Measurements from ENCODE around the gene SLC39A6. TPM values are rescaled to one million over a fixed set of nuclear protein-coding genes. Genes with fewer than 3 reads are reported as not detected.

Gene SLC39A6
- polyA plus RNA-seq, 1 of the 3 experiments (the other 2 are of a cell fraction) = 67.4 TPM

- CTCF ChIA-PET = no interaction called here
Observed at GRCh38 chr18:36160959-36161371, 31.8 kb upstream of the SLC39A6 start.

More at GRCh38 chr18:36160959-36161371, 31.8 kb upstream of the SLC39A6 start:
- H3K27me3 ChIP-seq (ENCODE audit: insufficient read depth) = no peaks in the 10 kb centered on the region
- peaks cover 3 to 18% of the 10 kb centered on the region in 2 experiments; a peak in 3 of 4 replicates for H3K4me1 ChIP-seq (ENCODE audit: control insufficient read depth in 1 of 2, insufficient read depth in 2 of 2, low read depth in 1 of 2, low read length in 1 of 2)
- H3K4me3 ChIP-seq (ENCODE audit: low read depth in 2 of 2, low read length in 1 of 2) = no peak overlapping the region
- no peak for DNase-seq
- H3K9me3 ChIP-seq = no peaks in the 10 kb centered on the region
- H3K36me3 ChIP-seq (replicated peaks in 1 of 2; ENCODE audit: control insufficient read depth in 1 of 2, insufficient read depth in 2 of 2, low read length in 1 of 2) = peaks cover 81 to 83% of the 10 kb centered on the region in 2 experiments
- POLR2A ChIA-PET = no interaction called here
- no peak overlapping the region for H3K4me2 ChIP-seq
- 97% methylated on average over 4 of the region's 4 CpGs for WGBS (ENCODE audit: low lambda C conversion rate)
- H4K20me1 ChIP-seq (ENCODE audit: insufficient read depth) = no peaks in the 10 kb centered on the region
- H3K9ac ChIP-seq = no peak overlapping the region
- H3F3A ChIP-seq (replicated peaks; ENCODE audit: insufficient read depth) = peaks cover 30% of the 10 kb centered on the region
- H3K27ac ChIP-seq (ENCODE audit: low read depth in 2 of 2, low read length in 1 of 2) = no peak overlapping the region
- no peaks in the 10 kb centered on the region for H3K9me2 ChIP-seq
- peaks cover 27% of the 10 kb centered on the region for H3K79me2 ChIP-seq (ENCODE audit: insufficient read depth)
- H2AFZ ChIP-seq (ENCODE audit: low read depth) = no peak overlapping the region
- no peak for TF ChIP-seq POLR2AphosphoS5 (IDR thresholded peaks at IDR 0.05; ENCODE audit: low read depth, low read length)
- TF ChIP-seq JUND (IDR thresholded peaks at IDR 0.05) = no peak
- TF ChIP-seq GATA2 (CRISPR knock-in tag; IDR thresholded peaks at IDR 0.05) = no peak
- no peak for TF ChIP-seq YY1 (IDR thresholded peaks at IDR 0.05; ENCODE audit: low read depth)
- no peak for TF ChIP-seq MEF2A (IDR thresholded peaks at IDR 0.05; ENCODE audit: borderline replicate concordance, low read depth)
- TF ChIP-seq FOXJ3 (CRISPR knock-in tag; IDR thresholded peaks at IDR 0.05) = no peak
- TF ChIP-seq, protein P1, sequence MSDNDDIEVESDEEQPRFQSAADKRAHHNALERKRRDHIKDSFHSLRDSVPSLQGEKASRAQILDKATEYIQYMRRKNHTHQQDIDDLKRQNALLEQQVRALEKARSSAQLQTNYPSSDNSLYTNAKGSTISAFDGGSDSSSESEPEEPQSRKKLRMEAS (IDR thresholded peaks at IDR 0.05; ENCODE audit: low read depth) = no peak
- no peak for TF ChIP-seq FOXM1 (IDR thresholded peaks at IDR 0.05; ENCODE audit: low read depth)
- TF ChIP-seq, protein P2, sequence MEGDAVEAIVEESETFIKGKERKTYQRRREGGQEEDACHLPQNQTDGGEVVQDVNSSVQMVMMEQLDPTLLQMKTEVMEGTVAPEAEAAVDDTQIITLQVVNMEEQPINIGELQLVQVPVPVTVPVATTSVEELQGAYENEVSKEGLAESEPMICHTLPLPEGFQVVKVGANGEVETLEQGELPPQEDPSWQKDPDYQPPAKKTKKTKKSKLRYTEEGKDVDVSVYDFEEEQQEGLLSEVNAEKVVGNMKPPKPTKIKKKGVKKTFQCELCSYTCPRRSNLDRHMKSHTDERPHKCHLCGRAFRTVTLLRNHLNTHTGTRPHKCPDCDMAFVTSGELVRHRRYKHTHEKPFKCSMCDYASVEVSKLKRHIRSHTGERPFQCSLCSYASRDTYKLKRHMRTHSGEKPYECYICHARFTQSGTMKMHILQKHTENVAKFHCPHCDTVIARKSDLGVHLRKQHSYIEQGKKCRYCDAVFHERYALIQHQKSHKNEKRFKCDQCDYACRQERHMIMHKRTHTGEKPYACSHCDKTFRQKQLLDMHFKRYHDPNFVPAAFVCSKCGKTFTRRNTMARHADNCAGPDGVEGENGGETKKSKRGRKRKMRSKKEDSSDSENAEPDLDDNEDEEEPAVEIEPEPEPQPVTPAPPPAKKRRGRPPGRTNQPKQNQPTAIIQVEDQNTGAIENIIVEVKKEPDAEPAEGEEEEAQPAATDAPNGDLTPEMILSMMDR (IDR thresholded peaks at IDR 0.05) = no peak
- no peak for TF ChIP-seq RXRA (IDR thresholded peaks at IDR 0.05; ENCODE audit: borderline replicate concordance, low read depth)
- no peak for TF ChIP-seq IRF3 (IDR thresholded peaks at IDR 0.05; ENCODE audit: low read depth, low read length)
- TF ChIP-seq TCF12 (IDR thresholded peaks at IDR 0.05) = no peak
- TF ChIP-seq, protein P3, sequence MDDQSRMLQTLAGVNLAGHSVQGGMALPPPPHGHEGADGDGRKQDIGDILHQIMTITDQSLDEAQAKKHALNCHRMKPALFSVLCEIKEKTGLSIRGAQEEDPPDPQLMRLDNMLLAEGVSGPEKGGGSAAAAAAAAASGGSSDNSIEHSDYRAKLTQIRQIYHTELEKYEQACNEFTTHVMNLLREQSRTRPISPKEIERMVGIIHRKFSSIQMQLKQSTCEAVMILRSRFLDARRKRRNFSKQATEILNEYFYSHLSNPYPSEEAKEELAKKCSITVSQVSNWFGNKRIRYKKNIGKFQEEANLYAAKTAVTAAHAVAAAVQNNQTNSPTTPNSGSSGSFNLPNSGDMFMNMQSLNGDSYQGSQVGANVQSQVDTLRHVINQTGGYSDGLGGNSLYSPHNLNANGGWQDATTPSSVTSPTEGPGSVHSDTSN (IDR thresholded peaks at IDR 0.05) = no peak
- no peak for TF ChIP-seq SMC3 (IDR thresholded peaks at IDR 0.05; ENCODE audit: low read depth, low read length)
- TF ChIP-seq ELF1 (IDR thresholded peaks at IDR 0.05) = no peak
- no peak for TF ChIP-seq EP300 (IDR thresholded peaks at IDR 0.05; ENCODE audit: borderline replicate concordance in 1 of 2, low read depth in 1 of 2, low read length in 1 of 2)
- no peak for TF ChIP-seq RAD21 (IDR thresholded peaks at IDR 0.05; ENCODE audit: low read length)
- no peak for TF ChIP-seq USF2 (IDR thresholded peaks at IDR 0.05; ENCODE audit: borderline replicate concordance, low read depth, low read length)

All from SK-N-SH (cell line).